Parathyroid adenoma (tissue), 2 donors: ENCODE measurements around the gene ACOX3.
"Not testable (repeated sequence)": the region's sequence is repeated elsewhere in the genome, so short reads cannot be mapped to it uniquely, and the experiment has no call there.

ENCODE experiments used
- H2AFZ ChIP-seq: fragments of 300-600 bp; sonication (generic); one replicate; pipeline ENCODE4 v1.7.0; 2017; ENCODE audit warnings: antibody characterized with exemption, mild to moderate bottlenecking
- H3K27ac ChIP-seq: fragments of 300-600 bp; sonication (generic); one replicate; pipeline ENCODE4 v1.7.0; 2017
- H3K27me3 ChIP-seq: fragments of 300-600 bp; sonication (generic); one replicate; pipeline ENCODE4 v1.7.0; 2017; ENCODE audit warnings: low read length; ENCODE audit not compliant: control insufficient read depth, insufficient read depth
- H3K36me3 ChIP-seq: fragments of 300-600 bp; sonication (generic); one replicate; pipeline ENCODE4 v1.7.0; 2017; ENCODE audit warnings: low read length; ENCODE audit not compliant: control insufficient read depth, insufficient read depth
- H3K4me1 ChIP-seq: fragments of 300-600 bp; sonication (generic); one replicate; pipeline ENCODE4 v1.7.0; 2017; ENCODE audit warnings: control low read depth
- H3K4me2 ChIP-seq: fragments of 300-600 bp; sonication (generic); one replicate; pipeline ENCODE4 v1.7.0; 2017; ENCODE audit warnings: low read length
- H3K4me3 ChIP-seq: fragments of 300-600 bp; sonication (generic); one replicate; pipeline ENCODE4 v1.7.0; 2017; ENCODE audit warnings: low read depth, low read length
- H3K79me2 ChIP-seq: fragments of 300-600 bp; sonication (generic); one replicate; pipeline ENCODE4 v1.7.0; 2017; ENCODE audit warnings: control low read depth
- H3K9ac ChIP-seq: fragments of 300-600 bp; sonication (generic); one replicate; pipeline ENCODE4 v1.7.0; 2017; ENCODE audit warnings: mild to moderate bottlenecking
- H3K9me3 ChIP-seq: fragments of 300-600 bp; sonication (generic); one replicate; pipeline ENCODE4 v1.7.0; 2017; ENCODE audit warnings: low read length; ENCODE audit not compliant: control insufficient read depth
- CTCF ChIP-seq: fragments of 300-600 bp; sonication (generic); IDR thresholded peaks from one replicate; pipeline ENCODE4 v1.7.0; 2017; ENCODE audit warnings: antibody characterized with exemption, mild to moderate bottlenecking
- donor health status: primary hyperparathyroidism.

Gene ACOX3

GRCh38 chr4:8422786-8423185, 17.7 kb downstream of the ACOX3 start:
- Histone ChIP-seq H3K4me2 (no peak overlapping the region), H3K4me1 (no peaks in the 10 kb centered on the region), H3K36me3 (no peaks in the 10 kb centered on the region), H3K9me3 (no peaks in the 10 kb centered on the region), H3K4me3 (no peak overlapping the region), H3K9ac (no peak overlapping the region), H3K79me2 (no peaks in the 10 kb centered on the region), H2AFZ (no peak overlapping the region), H3K27me3 (no peaks in the 10 kb centered on the region), H3K27ac (no peak overlapping the region)
- TF ChIP-seq CTCF = no peak

DNA sequence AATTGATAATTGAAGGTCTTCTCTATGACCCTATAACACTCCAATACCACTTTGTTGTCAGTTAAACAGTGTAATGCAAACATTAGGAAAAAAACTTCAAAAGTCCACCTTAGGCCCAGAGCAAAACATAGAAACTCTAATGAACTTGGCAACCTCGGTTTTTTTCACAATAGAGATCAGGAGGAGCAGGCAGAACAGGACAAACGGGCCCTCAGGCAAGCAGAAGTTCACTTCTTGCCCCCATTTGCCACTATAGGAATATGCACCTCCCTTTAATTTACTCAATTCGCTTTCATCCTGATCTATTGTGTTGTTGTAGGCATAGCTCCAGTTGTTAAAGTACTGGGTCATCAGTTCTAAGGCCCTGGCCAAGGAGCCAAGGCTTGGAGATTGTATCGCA, 18.2 kb downstream of the ACOX3 start:
- no peaks in the 10 kb centered on the region for H3K4me1 ChIP-seq
- H3K27ac ChIP-seq = no peak overlapping the region
- no peak overlapping the region for H3K4me3 ChIP-seq
- no peak for TF ChIP-seq CTCF
- H3K79me2 ChIP-seq = no peaks in the 10 kb centered on the region
- no peak overlapping the region for H3K4me2 ChIP-seq
- H3K27me3 ChIP-seq = no peaks in the 10 kb centered on the region
- H2AFZ ChIP-seq = no peak overlapping the region
- no peaks in the 10 kb centered on the region for H3K36me3 ChIP-seq
- no peaks in the 10 kb centered on the region for H3K9me3 ChIP-seq
- no peak overlapping the region for H3K9ac ChIP-seq

DNA sequence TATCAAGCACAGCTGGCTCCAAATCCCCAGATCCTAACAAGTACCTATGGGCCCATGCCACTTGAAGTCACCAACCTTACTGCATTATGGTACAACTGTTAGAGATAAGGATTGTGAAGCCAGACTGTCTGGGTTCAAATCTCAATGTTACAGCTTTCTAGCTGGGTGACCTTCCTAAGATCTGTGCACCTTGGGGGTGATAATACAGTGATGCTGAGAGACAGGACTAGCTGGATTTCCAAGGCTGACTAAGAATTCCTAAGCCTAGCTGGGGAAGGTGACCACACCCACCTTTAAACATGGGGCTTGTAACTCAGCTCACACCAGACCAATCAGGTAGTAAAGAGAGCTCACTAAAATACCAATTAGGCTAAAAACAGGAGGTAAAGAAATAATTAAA, 20.4 kb downstream of the ACOX3 start:
- not testable (repeated sequence) for H2AFZ ChIP-seq, H3K27me3 ChIP-seq, H3K9me3 ChIP-seq, H3K9ac ChIP-seq, H3K4me1 ChIP-seq, H3K36me3 ChIP-seq, H3K79me2 ChIP-seq, H3K27ac ChIP-seq, H3K4me3 ChIP-seq, H3K4me2 ChIP-seq

- no peaks in the 10 kb centered on the region for H3K9me3 ChIP-seq
- no peak overlapping the region for H2AFZ ChIP-seq
- H3K27me3 ChIP-seq = no peaks in the 10 kb centered on the region
- no peaks in the 10 kb centered on the region for H3K4me1 ChIP-seq
- no peak overlapping the region for H3K4me2 ChIP-seq
- no peak overlapping the region for H3K27ac ChIP-seq
- H3K4me3 ChIP-seq = no peak overlapping the region
- no peak for TF ChIP-seq CTCF
- H3K36me3 ChIP-seq = no peaks in the 10 kb centered on the region
- no peaks in the 10 kb centered on the region for H3K79me2 ChIP-seq
- H3K9ac ChIP-seq = no peak overlapping the region
These were observed 21.1 kb downstream of the ACOX3 start for GRCh38 chr4:8419222-8420041.

DNA sequence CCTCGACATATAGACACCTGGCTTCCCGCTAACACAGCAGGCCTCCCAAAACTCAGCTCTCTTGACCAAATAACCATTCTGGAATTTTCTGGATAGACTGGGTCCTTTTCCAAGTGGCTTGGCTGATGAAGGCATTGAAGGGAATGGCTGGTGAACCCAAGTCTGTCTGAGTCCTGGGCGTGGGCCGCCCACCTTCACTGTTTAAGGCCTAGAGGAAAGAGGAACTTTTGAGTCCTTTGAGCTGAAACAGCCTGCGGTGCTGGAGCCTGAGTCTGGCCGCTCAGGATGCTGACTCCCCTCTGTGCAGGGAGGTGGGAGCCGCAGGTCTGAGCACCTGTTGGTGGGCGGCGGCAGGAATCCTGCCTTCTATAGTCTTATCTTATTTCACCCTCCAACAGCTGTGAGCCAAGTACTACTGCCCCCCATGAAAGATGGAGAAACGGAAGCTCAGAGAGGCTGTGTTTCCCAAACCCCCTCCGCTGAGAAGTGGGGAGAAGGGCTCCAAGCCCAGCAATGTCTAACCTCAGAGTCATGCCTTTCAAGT, 23.4 kb downstream of the ACOX3 start:
- no peak overlapping the region for H3K27ac ChIP-seq
- no peaks in the 10 kb centered on the region for H3K9me3 ChIP-seq
- H3K79me2 ChIP-seq = no peaks in the 10 kb centered on the region
- H3K4me1 ChIP-seq = no peaks in the 10 kb centered on the region
- H3K4me2 ChIP-seq = no peak overlapping the region
- H3K36me3 ChIP-seq = no peaks in the 10 kb centered on the region
- H3K27me3 ChIP-seq = no peaks in the 10 kb centered on the region
- TF ChIP-seq CTCF = no peak
- no peak overlapping the region for H3K4me3 ChIP-seq
- no peak overlapping the region for H3K9ac ChIP-seq
- H2AFZ ChIP-seq = no peak overlapping the region
